HG03442 (cell line): ENCODE results near the gene DVL1.

Source experiments
- ATAC-seq: cut with Tn5 transposase; IDR thresholded peaks from one replicate; pipeline ENCODE4 v1.9.1; 2021; ENCODE audit warnings: mild to moderate bottlenecking, moderate library complexity; ENCODE audit not compliant: unreplicated experiment

Gene DVL1

DNA sequence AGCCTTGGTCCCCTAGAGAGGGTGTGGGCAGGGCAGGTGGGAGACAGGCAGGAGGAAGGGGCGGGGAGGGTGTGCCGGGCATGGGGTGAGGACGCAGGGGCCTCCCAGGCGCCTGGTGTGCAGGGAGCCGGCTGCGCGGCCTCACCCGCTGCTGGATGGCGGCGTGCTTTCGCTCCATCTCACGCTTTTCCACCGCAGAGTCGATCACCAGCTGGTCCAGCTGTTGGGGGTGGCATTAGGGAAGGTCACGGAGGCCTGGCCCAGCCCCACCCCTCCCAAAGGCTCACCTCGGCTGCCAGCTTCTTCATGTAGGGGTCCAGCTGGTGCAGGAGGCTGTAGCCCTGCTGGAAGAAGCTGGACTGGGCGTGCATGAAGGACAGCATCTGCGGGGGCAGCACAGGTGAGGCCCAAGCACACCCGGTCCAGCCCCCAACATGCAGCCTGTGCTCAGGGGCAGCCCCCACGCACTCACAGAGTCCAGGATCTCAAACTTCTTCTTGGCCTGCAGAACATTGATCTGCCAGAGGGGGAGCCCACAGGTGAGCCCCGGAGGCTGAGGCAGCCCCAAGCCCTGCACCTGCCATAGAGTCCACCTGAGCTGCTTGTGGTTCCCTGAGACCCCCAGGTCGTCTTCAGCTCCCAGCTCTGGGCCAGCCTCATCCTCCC lies 49.4 kb downstream of the DVL1 start:
- no peak for ATAC-seq

DNA sequence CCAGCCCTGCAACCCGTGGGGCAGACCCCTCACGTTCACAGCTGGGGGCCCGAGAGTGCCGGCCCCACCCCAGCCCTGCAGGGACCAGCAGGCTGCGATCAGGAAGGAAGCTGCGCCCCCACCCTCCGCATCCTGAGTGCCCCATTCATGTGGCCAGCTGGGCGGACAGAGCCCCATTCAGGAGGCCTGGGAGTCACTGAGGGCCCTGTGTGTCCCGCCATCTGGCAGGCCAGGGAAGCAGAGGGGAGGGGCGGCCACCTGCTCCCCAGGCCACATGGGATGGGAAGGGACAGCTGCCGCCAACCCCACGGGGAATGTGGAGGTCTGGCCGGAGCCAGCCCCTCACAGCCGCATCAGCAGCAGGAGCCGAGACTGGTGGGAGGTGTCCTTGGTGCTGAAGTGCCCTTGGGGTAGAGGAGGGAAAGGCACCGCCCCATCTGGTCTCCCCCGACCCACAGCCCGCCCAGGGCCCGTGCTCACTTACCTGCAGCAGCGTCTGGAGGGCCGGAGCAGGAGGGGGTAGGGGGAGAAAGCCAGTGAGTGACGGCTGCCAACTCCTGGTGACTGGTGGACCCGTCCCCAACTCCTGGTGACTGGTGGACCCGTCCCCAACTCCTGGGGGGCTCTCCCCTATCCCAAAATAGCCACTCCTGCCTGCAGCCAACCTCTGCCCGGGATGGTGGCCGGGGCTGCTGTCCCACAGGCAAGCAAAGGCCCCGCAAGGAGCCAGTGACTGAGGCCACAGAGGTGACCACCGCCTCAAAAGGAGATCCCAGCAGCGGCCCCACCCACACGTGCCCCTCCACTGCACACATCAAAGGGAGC lies 50.1 kb downstream of the DVL1 start:
- no peak for ATAC-seq

DNA sequence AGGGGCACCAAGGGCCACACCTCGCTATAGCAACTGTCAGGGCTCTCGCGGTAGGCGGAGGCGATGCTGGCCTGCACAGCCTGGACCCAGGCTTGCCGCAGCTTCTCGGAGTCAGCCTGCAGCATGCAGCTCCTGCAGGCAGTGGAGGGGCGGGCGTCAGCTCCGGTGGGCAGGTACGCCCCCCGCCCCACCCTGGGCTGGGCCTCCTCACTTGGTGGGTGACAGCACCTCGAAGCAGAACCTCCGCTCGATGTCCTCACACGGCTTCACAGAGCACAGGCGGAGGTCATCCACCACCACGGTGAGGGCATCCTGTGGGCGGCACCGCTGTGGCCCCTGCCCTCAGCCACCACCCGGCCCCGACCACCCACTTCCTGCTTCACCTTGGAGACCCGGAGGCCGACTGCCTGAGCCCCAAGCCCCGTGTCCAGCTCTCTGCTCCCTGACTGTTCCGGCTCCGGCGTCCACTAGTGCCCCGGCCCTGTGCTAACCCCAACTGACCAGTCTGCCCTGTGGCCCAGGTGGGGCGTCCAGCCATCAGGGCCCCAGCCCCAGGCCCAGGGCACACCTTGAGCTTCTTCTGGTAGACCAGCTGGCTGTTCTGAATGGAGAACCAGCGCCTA lies 51.3 kb downstream of the DVL1 start:
- no peak for ATAC-seq

DNA sequence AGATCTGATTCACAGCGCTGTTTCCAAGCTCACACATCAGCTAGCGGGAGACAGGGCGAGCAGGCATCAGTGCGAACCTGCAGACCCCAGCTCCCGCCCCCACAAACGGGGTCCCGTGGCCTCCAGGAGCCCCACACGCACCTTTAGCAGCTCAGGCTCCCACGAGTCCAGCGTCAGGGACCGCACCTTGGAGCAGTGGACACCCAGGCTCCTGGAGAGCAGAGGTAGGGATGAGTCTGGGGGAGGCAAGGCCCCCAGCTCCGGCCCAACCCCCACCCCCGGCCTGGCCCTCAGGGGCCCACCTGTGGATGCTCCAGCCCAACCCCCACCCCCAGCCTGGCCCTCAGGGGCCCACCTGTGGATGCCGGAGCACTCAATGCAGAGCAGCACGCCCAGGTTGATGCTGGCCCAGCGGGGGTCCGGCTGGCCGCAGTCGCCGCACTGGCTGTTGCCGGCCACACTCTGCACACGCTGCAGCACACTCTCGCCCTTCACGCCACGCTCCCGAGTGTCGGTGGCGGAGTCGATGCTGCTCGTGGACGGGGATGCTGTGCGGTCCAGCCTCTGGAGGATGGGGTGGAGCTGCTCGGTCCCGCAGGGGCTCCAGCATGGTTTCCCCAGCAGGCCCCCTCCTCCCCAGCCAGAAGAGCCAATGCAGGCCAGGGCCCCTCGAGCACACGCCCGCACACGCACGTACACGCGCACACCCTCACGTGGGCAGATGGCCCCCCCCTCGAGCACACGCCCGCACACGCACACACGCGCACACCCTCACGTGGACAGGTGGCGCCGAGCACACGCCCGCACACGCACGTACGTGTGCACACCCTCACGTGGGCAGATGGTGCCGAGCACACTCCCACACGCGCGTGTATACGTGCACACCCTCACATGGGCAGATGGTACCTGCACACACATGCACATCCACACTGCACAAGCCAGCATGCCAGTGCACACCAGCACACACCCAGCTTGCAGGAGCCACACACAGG lies 52.9 kb downstream of the DVL1 start:
- ATAC-seq, result no peak

GRCh38 chr1:1295154-1295923 lies 53.9 kb downstream of the DVL1 start:
- ATAC-seq, result no peak

- ATAC-seq, result no peak
Measured at GRCh38 chr1:1294250-1294890, 54.8 kb downstream of the DVL1 start.

- ATAC-seq, result no peak
Measured at GRCh38 chr1:1293263-1294249, 55.7 kb downstream of the DVL1 start.

- ATAC-seq, result no peak
Measured at GRCh38 chr1:1292851-1293250, 56.4 kb downstream of the DVL1 start.

GRCh38 chr1:1292442-1292779 lies 56.8 kb downstream of the DVL1 start:
- no peak for ATAC-seq

GRCh38 chr1:1291548-1292441 lies 57.4 kb downstream of the DVL1 start:
- no peak for ATAC-seq

- no peak for ATAC-seq
Measured at GRCh38 chr1:1291023-1291528, 58.1 kb downstream of the DVL1 start.

DNA sequence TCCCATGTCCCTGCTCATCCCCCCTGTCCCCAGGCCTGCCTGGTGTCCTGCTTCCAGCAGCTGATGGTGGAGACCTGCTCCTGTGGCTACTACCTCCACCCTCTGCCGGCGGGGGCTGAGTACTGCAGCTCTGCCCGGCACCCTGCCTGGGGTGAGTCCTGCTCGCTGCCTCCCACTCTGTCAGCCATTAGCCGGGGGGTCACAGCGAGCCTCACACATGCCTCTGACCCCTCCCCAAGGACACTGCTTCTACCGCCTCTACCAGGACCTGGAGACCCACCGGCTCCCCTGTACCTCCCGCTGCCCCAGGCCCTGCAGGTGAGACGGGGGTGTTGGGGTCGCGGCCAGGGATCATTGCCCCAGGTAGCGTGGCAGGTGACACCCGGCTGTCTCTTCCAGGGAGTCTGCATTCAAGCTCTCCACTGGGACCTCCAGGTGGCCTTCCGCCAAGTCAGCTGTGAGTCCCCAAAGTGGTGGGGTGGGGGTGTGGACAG lies 58.9 kb downstream of the DVL1 start:
- no peak for ATAC-seq

DNA sequence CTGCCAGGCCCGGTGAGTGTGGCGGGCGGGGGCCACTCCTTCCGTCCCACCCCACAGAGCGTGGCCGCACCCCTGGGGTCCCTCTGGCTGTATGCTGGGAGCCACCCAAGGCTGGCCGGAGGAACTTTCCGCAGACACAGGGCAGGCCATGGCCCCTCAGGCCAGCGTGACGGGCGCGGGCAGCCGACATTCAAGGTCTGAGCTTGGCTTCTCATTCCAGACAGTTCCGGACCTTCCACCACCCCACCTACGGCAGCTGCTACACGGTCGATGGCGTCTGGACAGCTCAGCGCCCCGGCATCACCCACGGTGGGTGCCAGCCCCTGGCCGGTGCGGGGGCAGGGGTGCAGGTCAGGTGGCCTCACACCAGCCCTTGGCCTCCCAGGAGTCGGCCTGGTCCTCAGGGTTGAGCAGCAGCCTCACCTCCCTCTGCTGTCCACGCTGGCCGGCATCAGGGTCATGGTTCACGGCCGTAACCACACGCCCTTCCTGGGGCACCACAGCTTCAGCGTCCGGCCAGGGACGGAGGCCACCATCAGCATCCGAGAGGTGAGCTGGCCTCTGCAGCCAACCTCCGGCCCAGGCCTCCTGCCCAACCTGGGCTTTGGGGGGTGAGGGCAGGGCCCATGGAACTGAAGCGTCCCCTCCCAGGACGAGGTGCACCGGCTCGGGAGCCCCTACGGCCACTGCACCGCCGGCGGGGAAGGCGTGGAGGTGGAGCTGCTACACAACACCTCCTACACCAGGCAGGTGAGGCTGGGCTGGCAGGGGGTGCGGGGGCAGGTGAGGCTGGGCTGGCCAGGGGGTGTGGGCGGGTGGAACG lies 61.7 kb downstream of the DVL1 start:
- ATAC-seq, result no peak

DNA sequence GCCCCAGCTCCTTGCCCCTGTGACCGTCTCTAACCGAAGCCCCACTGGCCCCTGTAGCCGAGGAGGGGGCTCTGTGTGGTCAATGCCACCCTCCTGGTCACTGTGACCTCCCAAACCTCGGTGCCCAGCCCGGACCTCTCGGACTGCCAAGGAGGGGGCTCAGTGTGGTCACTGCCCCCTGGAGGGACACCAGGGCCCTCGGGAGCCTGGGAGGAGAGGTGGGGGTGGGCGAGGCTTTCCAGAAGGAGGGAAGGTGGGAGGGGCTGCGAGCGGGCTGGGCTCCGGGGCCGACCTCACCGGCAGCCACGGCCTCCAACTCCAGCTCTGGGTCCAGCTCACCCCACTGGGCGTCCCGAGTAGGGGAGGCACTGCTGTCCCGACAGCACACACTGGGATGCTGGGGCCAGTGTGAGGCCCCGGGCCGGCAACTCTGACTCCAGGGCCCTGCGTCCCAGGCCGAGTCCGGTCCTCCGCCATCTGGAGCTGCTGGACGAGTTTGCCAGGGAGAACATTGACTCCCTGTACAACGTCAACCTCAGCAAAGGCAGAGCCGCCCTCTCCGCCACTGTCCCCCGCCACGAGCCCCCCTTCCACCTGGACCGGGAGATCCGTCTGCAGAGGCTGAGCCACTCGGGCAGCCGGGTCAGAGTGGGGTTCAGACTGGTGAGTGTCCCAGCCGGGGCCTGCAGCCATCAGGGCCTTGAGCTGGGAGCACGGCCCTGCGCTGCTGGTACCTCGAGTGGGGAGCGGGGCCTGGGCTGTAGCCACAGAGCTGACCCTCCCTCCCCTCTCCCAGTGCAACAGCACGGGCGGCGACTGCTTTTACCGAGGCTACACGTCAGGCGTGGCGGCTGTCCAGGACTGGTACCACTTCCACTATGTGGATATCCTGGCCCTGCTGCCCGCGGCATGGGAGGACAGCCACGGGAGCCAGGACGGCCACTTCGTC lies 62.6 kb downstream of the DVL1 start:
- ATAC-seq, result no peak
